Heart left ventricle (tissue), 13 donors: ENCODE data around the gene TASL.

ENCODE experiments used
- POLR2A ChIP-seq, 2 donors: fragments of 450-650 bp; IDR thresholded peaks; one replicate each; pipeline ENCODE4 v1.6.1; 2017; ENCODE audit warnings: antibody characterized with exemption in 2 of 2, mild to moderate bottlenecking in 2 of 2, moderate library complexity in 2 of 2
- TF ChIP-seq, protein P1 (sequence below), 12 donors: fragments of 200-600 bp; sonication (generic) in 4 of 12; IDR thresholded peaks; one replicate each; pipeline versions ENCODE4 v1.5.0 to v1.8.0; 2018 to 2022; ENCODE audit warnings: antibody characterized with exemption in 12 of 12, mild to moderate bottlenecking in 5 of 12
- donor health status: ischemic (EF 13 %, LVEDD 7.1; RV severe dilation, severe dysfunction).
- donor health status: DM: no; HTN: yes; CAD: no.
- donor health status: DM: no; HTN: no; CAD: no.
- donor health status: ischemic (EF 25% LVEDD 6.9; RV normal size, moderate dysfunction).
- donor health status: ischemic (EF 25% LVEDD 5.7; RV mildly dilated, moderate dysfunction).
- donor health status: ischemic (EF 35%, LVEDD 5.7; RV mildly dilated, moderate dysfunction).
- donor health status: nonischemic (EF 11% LVEDD 7.7; RV severe dilation, severe dysfunction).
- donor health status: DM: yes; HTN: yes; CAD: no.
- donor health status: PGD.
- donor health status: ischemic (EF 29% LVEDD 5.4; RV normal size, mild dysfunction).
- donor health status: nonischemic (EF 23%, LVEDD 6.1; RV moderate dilation, normal function).

DNA sequence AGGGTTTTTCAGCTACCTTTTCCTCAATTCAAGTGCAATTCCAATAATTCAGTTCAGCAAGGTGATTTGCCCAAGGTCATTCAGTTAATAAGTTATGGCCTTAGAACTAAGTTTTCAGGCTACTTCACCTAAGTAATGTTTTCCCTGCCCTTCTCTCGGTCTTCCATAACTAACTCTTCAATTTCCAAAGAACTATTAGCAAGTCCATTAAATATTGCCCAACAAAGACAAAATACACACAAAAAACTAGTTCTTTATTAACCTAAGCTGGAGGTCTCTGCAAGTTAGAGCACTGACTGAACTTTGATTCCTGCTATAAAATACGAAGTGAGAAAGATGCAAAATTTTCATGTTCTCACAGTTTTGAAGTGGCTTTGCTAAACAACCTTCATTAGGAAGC is 48.8 kb upstream of the TASL start:
- TF ChIP-seq, protein P1, sequence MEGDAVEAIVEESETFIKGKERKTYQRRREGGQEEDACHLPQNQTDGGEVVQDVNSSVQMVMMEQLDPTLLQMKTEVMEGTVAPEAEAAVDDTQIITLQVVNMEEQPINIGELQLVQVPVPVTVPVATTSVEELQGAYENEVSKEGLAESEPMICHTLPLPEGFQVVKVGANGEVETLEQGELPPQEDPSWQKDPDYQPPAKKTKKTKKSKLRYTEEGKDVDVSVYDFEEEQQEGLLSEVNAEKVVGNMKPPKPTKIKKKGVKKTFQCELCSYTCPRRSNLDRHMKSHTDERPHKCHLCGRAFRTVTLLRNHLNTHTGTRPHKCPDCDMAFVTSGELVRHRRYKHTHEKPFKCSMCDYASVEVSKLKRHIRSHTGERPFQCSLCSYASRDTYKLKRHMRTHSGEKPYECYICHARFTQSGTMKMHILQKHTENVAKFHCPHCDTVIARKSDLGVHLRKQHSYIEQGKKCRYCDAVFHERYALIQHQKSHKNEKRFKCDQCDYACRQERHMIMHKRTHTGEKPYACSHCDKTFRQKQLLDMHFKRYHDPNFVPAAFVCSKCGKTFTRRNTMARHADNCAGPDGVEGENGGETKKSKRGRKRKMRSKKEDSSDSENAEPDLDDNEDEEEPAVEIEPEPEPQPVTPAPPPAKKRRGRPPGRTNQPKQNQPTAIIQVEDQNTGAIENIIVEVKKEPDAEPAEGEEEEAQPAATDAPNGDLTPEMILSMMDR (IDR thresholded peaks at IDR 0.05) = no peak
- no peak for TF ChIP-seq POLR2A (IDR thresholded peaks at IDR 0.05)
